CD4-positive, alpha-beta T cell treated with Interleukin-17A for 4 hours (primary cell): ENCODE results near the gene GPATCH1.
A peak's percentile ranks its signal among the peaks of the same experiment; 100 is the strongest.
"Not testable (repeated sequence)": the region's sequence is repeated elsewhere in the genome, so short reads cannot be mapped to it uniquely, and the experiment has no call there.

Experiments
- DNase-seq: peaks from one replicate; pipeline ENCODE4 v3.0.0-alpha.2; 2020; ENCODE audit warnings: mixed read lengths

Gene GPATCH1

GRCh38 chr19:33163481-33163880 is 82.5 kb downstream of the GPATCH1 start:
- DNase-seq, result no peak

GRCh38 chr19:33166037-33166436 is 85.1 kb downstream of the GPATCH1 start:
- not testable (repeated sequence) for DNase-seq

GRCh38 chr19:33167438-33167837 is 86.5 kb downstream of the GPATCH1 start:
- no peak for DNase-seq

- no peak for DNase-seq
Measured at GRCh38 chr19:33168528-33168927, 87.5 kb downstream of the GPATCH1 start.

GRCh38 chr19:33171222-33171795 is 90.3 kb downstream of the GPATCH1 start:
- DNase-seq, result no peak

GRCh38 chr19:33171916-33172359 is 91.0 kb downstream of the GPATCH1 start:
- no peak for DNase-seq

- no peak for DNase-seq
Measured at GRCh38 chr19:33174186-33174585, 93.2 kb downstream of the GPATCH1 start.

GRCh38 chr19:33175156-33175782 is 94.3 kb downstream of the GPATCH1 start:
- DNase-seq, result no peak

GRCh38 chr19:33175886-33176669 is 95.1 kb downstream of the GPATCH1 start:
- DNase-seq, result no peak

GRCh38 chr19:33176670-33177416 is 95.9 kb downstream of the GPATCH1 start:
- DNase-seq, result peak; percentile 95

- DNase-seq, result peak; percentile 87
Measured at GRCh38 chr19:33177417-33177979, 96.5 kb downstream of the GPATCH1 start.
